ENCODE results near the gene THAP2.

Gene THAP2

DNA sequence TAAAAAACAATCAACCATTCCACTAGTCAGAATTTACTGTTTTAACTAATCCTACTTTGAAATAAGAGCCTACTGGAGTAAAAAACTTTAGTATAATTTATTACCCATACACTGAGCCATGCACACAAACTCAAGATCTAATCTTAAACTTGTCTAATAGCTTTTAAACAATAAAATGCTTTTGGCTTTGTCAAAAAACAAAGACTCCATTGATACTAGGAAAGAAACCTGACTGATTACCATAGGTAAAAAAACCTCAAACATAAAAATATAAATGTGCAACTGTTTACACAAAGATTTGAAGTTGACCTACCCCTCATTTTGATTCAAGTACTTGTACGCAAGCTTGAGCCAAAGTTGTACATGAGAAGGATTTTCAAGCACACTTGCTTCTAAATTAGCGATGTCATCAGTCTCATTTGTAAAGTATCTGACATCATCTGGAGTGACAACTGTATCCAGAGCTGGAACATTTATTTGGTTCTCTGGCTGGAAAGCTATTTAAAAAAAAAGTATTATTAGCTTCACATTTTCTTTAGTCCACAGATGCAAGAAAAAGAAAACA, 36.6 kb upstream of the THAP2 start:
- ChIA-PET CTCF (interaction anchor here (0.6 to 1.8 kb wide), 3 partner anchors 9 to 120 kb away, joined by 3 to 10 read pairs (median 5); no protein-coding TSS in a partner anchor), POLR2A (no interaction called here)
- no peak for DNase-seq (ENCODE audit: extremely low spot score)
- TF ChIP-seq BHLHE40 (IDR thresholded peaks at IDR 0.05; ENCODE audit: borderline replicate concordance) (no peak), ARNT (IDR thresholded peaks at IDR 0.05) (no peak), NFRKB (IDR thresholded peaks at IDR 0.05) (no peak), ELF4 (IDR thresholded peaks at IDR 0.05) (no peak), ZNF384 (IDR thresholded peaks at IDR 0.05) (no peak), TARDBP (IDR thresholded peaks at IDR 0.05) (no peak), SP1 (IDR thresholded peaks at IDR 0.05) (no peak), FOXM1 (IDR thresholded peaks at IDR 0.05; ENCODE audit: borderline replicate concordance) (no peak), FOXK2 (IDR thresholded peaks at IDR 0.05) (no peak), SUZ12 (IDR thresholded peaks at IDR 0.05) (no peak), LEF1 (IDR thresholded peaks at IDR 0.05; ENCODE audit: borderline replicate concordance) (no peak), PKNOX1 (IDR thresholded peaks at IDR 0.05) (no peak)

DNA sequence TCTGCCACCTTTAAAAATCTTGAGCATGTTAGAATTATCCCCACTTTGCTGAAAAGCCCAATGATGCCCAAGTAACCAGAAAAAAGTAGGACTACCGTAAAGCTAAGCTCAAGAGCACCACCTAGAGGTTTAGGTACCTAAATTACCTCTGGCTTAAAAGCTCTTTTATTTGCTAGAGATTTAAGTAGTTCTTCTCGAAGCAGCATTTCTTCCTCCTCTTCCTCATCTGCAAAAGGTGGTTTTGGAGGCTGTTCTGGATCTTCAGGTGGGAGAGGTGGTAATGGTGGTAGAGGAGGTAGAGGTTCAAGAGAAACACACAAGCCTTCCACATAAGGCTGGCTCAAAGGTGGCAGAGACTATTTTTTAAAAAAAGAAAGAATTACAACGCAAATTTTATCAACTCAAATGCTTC, 27.4 kb upstream of the THAP2 start:
- ChIA-PET POLR2A (no interaction called here), CTCF (interaction anchor here (0.6 to 1.7 kb wide), 9 partner anchors 9 to 763 kb away, joined by 3 to 13 read pairs (median 3); partner anchors contain the start of gene TMEM19)
- peak; percentile 60 for DNase-seq (ENCODE audit: extremely low spot score)
- TF ChIP-seq SP1 (IDR thresholded peaks at IDR 0.05), result no peak
- no peak for TF ChIP-seq ARNT (IDR thresholded peaks at IDR 0.05)
- no peak for TF ChIP-seq L3MBTL2 (conservative IDR thresholded peaks at IDR 0.05)
- TF ChIP-seq HDGF (IDR thresholded peaks at IDR 0.05; ENCODE audit: borderline replicate concordance), result no peak
- TF ChIP-seq CTBP1 (IDR thresholded peaks at IDR 0.05; ENCODE audit: borderline replicate concordance), result no peak
- no peak for TF ChIP-seq BHLHE40 (IDR thresholded peaks at IDR 0.05; ENCODE audit: borderline replicate concordance)
- no peak for TF ChIP-seq ELF4 (IDR thresholded peaks at IDR 0.05)
- no peak for TF ChIP-seq LEF1 (IDR thresholded peaks at IDR 0.05; ENCODE audit: borderline replicate concordance)
- no peak for TF ChIP-seq NFRKB (IDR thresholded peaks at IDR 0.05)
- TF ChIP-seq FOXM1 (IDR thresholded peaks at IDR 0.05; ENCODE audit: borderline replicate concordance), result no peak

DNA sequence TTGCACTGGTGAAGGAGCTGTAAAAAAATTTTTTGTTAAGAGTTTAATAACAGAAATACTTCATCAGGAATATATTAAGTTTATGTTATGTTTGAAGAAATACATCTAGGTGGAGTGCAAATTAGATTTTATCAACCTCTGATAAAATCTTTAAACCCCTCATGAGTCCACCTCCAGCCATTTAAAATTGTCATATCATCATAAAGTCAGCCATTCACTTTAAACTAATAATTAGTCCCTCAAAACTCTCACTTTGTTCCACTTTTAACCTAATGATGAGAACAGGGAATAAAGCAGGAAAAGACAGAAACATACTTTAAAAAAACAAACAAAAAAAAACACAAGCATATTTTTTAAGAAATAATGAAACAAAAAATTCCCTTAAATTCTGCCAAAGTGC, 25.6 kb upstream of the THAP2 start:
- ChIA-PET POLR2A (no interaction called here), CTCF (interaction anchor here (0.6 kb wide), 1 partner anchor 111 kb away, joined by 3 read pairs; no protein-coding TSS in a partner anchor)
- no peak for DNase-seq (ENCODE audit: extremely low spot score)
- TF ChIP-seq CTBP1 (IDR thresholded peaks at IDR 0.05; ENCODE audit: borderline replicate concordance), result no peak

GRCh38 chr12:71639341-71639760, 24.8 kb upstream of the THAP2 start:
- ChIA-PET CTCF (no interaction called here), POLR2A (no interaction called here)
- no peak for DNase-seq (ENCODE audit: extremely low spot score)
- TF ChIP-seq SP1 (IDR thresholded peaks at IDR 0.05) (no peak), CTBP1 (IDR thresholded peaks at IDR 0.05; ENCODE audit: borderline replicate concordance) (no peak), FOXM1 (IDR thresholded peaks at IDR 0.05; ENCODE audit: borderline replicate concordance) (no peak), L3MBTL2 (conservative IDR thresholded peaks at IDR 0.05) (no peak), PKNOX1 (IDR thresholded peaks at IDR 0.05) (no peak), ZNF384 (IDR thresholded peaks at IDR 0.05) (no peak), ARNT (IDR thresholded peaks at IDR 0.05) (no peak), FOXK2 (IDR thresholded peaks at IDR 0.05) (no peak), BHLHE40 (IDR thresholded peaks at IDR 0.05; ENCODE audit: borderline replicate concordance) (no peak), TARDBP (IDR thresholded peaks at IDR 0.05) (no peak), FOXA1 (IDR thresholded peaks at IDR 0.05) (no peak), LEF1 (IDR thresholded peaks at IDR 0.05; ENCODE audit: borderline replicate concordance) (no peak), NFRKB (IDR thresholded peaks at IDR 0.05) (no peak), ELF4 (IDR thresholded peaks at IDR 0.05) (no peak), HDGF (IDR thresholded peaks at IDR 0.05; ENCODE audit: borderline replicate concordance) (no peak), SUZ12 (IDR thresholded peaks at IDR 0.05) (no peak)

GRCh38 chr12:71640316-71640715, 23.8 kb upstream of the THAP2 start:
- POLR2A ChIA-PET, result no interaction called here
- DNase-seq (ENCODE audit: extremely low spot score), result no peak
- no peak for TF ChIP-seq BHLHE40 (IDR thresholded peaks at IDR 0.05; ENCODE audit: borderline replicate concordance)
- no peak for TF ChIP-seq ELF4 (IDR thresholded peaks at IDR 0.05)
- TF ChIP-seq CTBP1 (IDR thresholded peaks at IDR 0.05; ENCODE audit: borderline replicate concordance), result no peak
- TF ChIP-seq ARNT (IDR thresholded peaks at IDR 0.05), result no peak
- no peak for TF ChIP-seq SP1 (IDR thresholded peaks at IDR 0.05)
- TF ChIP-seq TARDBP (IDR thresholded peaks at IDR 0.05), result no peak
- CTCF ChIA-PET, result interaction anchor here (0.7 kb wide), 1 partner anchor 13 kb away, joined by 3 read pairs; no protein-coding TSS in a partner anchor

- no peak for DNase-seq (ENCODE audit: extremely low spot score)
- TF ChIP-seq ZNF384 (IDR thresholded peaks at IDR 0.05), result no peak
- TF ChIP-seq LEF1 (IDR thresholded peaks at IDR 0.05; ENCODE audit: borderline replicate concordance), result no peak
- no peak for TF ChIP-seq ELF4 (IDR thresholded peaks at IDR 0.05)
- TF ChIP-seq SP1 (IDR thresholded peaks at IDR 0.05), result no peak
- TF ChIP-seq FOXA1 (IDR thresholded peaks at IDR 0.05), result no peak
- no peak for TF ChIP-seq CTBP1 (IDR thresholded peaks at IDR 0.05; ENCODE audit: borderline replicate concordance)
- no peak for TF ChIP-seq L3MBTL2 (conservative IDR thresholded peaks at IDR 0.05)
- TF ChIP-seq TARDBP (IDR thresholded peaks at IDR 0.05), result no peak
- no peak for TF ChIP-seq HDGF (IDR thresholded peaks at IDR 0.05; ENCODE audit: borderline replicate concordance)
- no peak for TF ChIP-seq NFRKB (IDR thresholded peaks at IDR 0.05)
- TF ChIP-seq FOXM1 (IDR thresholded peaks at IDR 0.05; ENCODE audit: borderline replicate concordance), result no peak
- no peak for TF ChIP-seq SUZ12 (IDR thresholded peaks at IDR 0.05)
- no peak for TF ChIP-seq FOXK2 (IDR thresholded peaks at IDR 0.05)
- no peak for TF ChIP-seq PKNOX1 (IDR thresholded peaks at IDR 0.05)
- no peak for TF ChIP-seq BHLHE40 (IDR thresholded peaks at IDR 0.05; ENCODE audit: borderline replicate concordance)
- no peak for TF ChIP-seq ARNT (IDR thresholded peaks at IDR 0.05)
- ChIA-PET CTCF (no interaction called here), POLR2A (no interaction called here)
These were observed 22.7 kb upstream of the THAP2 start for GRCh38 chr12:71641390-71641789.
